G401 (cell line): ENCODE results near the gene SGTA. TPM values are rescaled to one million over a fixed set of nuclear protein-coding genes. Genes with fewer than 3 reads are reported as not detected.

Experiments
- DNase-seq: peaks from one replicate; pipeline ENCODE4 v3.0.0-alpha.2; 2015; ENCODE audit warnings: low spot score
- in situ Hi-C: cut with HindIII; loops from 2 replicates; pipeline ENCODE4 v1.10.0; 2016; ENCODE audit warnings: low sequenced_read_pairs, mixed read lengths
- total RNA-seq: library from RNA; depleted of rRNA; stranded (reverse); fragments of >200 nt; shearing (Covaris generic); gene quantifications from 2 replicates; pipeline ENCODE4 v1.2.3, GENCODE V29; 2014

SGTA gene
- total RNA-seq, 1 experiment from 2014 or later, result 143 TPM

DNA sequence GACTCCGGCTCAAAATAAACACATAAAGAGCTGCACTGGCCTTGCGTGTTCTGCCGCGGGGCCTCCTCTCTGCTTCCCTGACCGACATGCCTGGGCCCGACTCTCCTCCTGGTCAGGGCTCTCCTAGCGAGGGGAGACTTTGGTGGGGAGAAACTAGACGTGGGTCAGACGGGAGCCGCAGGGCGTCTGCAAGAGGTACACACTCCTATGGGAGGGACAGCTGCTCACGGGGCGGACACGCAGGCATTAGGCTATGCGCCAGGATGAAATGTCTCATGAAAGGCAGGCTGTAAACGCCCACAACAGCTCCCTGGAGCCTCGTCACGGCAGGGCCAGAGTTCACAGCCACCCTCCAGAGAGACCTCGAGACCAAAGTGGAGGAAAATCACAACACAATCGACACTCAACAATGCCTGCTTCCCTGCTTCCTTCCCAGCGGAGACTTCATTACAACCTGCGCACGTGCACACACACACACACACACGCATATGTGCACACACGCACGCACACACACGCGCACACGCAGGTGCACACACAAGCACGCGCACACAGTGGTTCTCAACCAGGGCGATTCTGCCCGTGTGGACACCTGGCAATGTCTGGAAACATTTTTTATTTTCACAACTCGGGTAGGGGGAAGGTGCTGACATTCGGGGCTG lies 49.0 kb downstream of the SGTA start:
- DNase-seq, result peak; percentile 14
- in situ Hi-C loops, result no loop called here

DNA sequence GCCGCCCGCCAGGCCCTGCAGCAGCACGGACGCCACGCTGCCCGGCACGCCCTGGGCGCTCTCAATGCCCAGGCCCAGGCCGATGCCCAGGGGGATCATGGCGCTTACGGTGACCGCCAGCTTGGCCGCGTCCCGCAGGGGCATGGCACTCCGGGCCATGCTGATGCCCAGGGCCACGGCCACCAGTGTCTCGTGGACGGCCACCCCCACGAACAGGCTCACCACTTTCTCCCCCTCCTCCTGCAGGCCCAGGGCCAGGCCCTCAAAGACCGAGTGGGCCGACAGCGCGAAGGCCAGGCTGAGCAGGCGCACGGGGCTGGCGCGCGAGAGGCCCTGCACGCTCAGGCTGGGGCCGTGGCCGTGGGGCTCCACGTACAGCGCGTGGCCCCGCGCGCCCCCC lies 50.2 kb downstream of the SGTA start:
- DNase-seq, result no peak
- in situ Hi-C loops, result no loop called here

DNA sequence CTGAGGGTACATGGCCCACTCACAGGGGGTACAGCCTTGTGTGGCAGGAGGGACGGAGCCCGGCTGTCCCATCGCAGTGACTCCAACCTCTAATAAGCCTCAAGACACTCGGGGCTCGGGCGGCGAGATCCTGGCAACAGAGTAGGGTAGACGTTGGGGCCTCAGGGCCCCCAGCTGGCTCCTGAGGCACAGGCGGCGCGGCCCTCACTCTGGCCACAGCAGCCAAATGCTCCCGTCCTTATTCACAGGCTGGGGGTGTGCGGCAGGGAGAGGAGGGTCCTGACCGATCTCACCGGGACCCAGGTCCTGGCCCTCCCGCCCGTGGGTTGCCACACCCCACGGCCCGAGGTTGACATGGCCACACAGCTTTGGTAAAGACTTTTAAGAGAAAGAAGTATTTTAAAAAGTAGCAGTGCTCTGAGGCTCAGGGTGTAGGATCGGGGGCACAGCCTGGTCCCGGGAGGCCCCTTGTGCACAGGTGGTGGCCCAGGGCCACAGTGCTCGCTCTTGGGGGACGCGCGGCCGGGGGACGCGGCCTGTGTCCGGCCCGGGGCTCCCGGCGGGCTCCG lies 50.8 kb downstream of the SGTA start:
- in situ Hi-C loops, result no loop called here
- DNase-seq, result no peak

DNA sequence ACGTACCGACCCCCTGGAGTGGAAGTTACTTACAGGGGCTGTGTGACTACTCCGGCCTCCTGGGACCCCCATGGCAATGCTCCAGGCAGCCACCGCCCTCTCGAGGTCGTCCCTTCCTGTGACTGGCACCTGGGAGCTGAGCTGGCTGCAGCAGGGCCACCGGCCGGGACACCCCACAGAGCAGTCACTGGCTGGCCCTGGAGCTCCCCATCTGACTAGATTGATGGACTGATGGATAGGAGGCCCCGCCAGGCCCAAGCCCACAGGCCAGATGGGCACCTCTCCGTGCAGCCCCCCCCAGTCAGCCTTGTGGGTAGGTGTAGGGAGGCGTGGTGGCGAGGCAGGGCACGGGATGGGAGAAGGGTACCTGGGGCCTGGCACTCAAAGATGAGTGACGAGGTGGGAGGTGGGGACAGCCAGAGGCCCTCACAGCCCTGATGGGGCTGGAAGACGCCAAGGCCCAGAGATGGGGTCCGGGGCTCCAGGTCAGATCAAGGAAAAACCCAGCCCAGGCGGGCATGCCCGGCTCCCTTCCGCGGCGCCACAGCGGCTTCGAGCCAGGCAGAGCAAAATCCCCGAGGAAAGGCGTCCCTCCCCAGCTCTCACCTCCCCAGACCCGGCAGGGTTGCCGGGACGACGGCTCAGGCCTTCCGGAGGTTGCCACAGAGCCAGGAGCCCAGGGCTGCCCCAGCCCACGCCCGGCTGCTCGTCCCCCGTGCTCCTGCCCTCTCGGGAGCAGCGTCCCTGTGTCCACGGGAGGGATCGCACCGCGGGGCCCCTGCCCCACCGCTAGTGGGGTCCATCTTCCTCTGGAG lies 51.7 kb downstream of the SGTA start:
- DNase-seq, result no peak
- in situ Hi-C loops, result no loop called here

DNA sequence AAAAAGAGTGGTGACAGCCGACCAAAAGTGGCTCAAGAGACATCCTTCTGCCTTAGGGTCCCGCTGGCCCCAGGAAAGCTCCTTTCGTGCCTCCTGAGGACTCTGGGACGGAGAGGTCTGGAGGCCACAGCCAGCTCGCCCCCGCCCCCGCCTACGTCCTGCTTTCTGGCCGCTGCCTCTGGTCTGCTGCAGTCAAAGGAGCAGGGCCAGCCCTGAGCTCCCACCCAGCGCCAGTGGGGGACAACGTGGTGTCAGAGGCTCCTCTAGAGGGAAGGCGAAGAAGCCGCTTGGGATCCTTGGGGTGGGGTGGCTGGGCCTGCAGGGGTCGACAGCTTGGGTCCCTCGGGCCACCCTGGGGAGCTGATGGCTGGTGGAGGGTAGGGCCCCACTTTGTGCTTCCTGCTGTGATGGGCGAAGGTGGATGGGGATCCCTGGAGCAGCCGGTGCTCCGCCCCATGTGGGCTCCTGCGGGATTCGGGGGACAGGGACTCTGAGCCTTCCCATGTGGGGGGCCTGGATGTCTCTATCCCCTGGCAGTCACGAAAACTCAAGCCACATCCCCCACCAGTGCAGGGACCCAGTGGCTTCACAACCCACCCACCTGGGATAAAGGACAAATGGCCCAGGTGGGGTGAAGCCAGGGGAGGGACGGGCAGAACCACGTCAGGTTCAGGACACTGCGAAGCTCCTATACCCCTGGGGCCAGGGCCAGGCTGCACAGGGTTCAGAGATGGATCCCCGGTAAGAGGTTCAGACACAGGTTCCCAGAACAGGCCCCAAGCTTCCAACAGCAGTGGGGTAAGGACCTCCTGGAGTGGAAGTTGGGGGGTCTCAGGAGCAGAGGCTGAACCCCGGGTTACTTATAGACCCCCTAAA lies 52.9 kb downstream of the SGTA start:
- in situ Hi-C loops, result no loop called here

DNA sequence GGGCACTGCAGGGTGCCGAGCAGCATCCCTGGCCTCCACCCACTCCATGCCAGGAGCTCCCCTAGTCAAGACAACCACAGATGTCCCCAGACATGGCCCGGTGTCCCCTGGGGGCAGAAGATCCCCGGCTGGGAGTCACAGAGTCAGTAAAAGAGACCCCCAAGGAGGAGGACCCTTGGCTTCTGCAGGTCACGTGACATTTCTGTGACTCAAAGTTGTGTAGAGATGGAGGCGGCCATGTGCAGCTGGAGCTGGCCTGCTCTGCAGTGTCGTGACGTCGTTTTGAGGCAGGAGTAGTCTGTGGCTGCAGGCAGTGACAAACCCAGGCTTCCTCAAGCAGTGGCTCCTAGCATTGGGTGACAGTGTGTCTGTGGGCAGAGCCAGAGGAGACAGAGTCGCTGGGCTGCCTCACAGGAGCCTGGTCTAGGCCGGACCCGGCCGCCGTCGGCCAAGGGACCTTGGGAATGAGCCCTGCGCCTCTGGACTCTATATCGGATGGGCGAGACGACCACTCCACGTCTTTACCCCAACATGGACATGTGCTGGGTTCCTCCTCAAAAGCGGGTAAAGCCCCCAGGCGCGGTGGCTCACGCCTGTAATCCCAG lies 54.2 kb downstream of the SGTA start:
- no peak for DNase-seq
- in situ Hi-C loops, result no loop called here

More for the DNA sequence above, 52.9 kb downstream of the SGTA start:
- no peak for DNase-seq

DNA sequence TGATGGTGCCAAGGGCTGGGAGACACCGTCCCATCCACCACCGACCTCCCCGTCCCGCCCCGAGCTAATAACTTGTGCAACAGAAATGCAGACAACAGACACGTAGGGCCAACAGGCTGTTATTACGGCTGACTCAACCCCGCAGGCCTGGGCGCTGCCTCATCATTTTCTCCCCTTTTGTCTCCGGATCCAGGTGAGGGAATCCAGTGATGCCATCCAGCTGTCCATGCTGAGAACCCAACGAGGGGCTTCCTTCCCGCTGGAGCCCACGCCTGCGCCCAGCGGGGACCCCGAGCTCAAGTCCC lies 55.5 kb downstream of the SGTA start:
- in situ Hi-C loops, result no loop called here
- DNase-seq, result no peak

DNA sequence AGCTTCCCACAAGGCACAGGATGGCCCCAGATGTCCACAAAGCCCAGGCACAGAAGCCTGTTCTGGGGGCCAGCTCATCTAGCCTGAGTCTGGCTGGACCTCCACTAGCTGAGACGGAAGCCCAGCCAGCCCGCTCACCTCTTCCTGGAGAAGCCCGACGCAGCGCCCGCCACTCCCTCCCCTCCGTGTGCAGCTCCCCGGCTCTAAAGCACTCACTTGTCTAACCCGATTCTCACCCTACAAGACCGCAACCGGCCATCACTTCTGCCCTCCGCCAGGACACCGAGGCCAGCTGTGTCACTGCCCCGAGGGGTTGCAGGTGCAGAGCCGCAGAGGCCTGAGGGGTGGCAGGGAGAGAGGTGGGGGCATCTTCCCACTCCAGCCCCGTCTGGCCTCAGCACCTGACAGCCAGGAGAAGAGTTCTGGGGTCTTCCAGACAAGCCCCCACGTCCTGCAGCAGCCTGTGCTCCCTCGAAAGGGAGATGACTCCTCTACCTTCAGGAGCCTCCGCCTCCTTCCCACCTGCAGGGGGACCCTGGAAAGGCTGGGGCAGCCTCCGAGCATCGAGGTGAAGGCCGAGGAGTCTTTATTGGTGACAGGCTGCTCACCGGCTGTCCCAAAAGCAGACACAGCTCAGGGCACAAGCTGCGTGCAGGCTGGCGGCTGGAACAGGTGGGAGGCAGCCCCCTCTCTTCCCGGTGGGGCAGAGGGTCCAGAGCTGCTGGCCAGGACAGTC lies 56.0 kb downstream of the SGTA start:
- no peak for DNase-seq
- in situ Hi-C loops, result no loop called here

DNA sequence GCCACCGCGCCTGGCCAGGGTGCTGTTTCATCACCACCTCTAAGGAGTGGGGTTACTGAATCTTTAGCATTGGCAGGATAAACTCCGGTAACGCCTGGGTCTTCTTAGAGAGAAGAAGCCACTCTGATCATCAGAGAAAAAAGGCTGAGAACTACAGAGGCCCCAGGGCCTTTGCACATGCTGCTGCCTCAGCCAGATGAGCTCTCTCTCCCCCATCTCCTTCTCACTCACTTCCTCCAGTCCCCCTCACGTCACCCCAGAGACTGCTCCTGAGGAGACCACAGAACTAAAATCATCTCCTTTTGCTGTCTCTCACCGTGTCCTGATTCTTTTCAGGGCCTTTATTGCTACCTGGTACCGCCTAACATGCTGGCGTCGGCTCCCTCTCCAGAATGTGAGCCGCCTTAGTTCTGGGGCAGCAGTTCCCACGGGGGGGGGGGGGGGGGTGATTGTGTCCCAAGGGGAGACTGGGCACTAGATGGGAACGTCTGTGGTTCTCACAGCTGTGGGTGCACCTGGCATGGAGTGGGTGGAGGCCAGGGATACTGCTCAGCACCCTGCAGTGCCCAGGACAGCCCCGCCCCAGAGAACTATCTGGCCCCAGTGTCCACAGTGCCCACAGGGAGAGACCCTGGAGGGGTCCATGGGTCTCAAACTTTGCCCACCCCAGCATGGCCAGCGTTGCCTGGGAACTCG lies 56.8 kb downstream of the SGTA start:
- in situ Hi-C loops, result no loop called here
- DNase-seq, result no peak

DNA sequence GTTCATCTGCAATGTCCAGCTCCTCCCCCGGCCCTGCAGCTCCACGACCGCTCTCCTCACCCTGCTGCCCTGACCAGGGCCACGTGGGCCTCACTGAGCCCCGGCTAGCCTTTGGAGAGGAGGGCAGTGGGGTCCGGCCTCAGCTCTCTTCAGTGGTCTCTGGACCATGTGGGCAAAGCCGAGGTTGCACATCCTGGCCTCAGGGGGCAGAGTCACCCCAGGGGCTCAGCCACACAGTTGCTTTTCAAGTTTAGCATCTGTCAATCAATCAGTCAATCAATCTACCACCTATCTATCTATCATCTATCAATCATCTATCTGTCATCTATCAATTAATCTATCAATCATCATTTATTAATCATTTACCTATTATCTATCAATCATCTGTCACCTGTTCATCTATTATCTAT lies 58.9 kb downstream of the SGTA start:
- DNase-seq, result no peak

DNA sequence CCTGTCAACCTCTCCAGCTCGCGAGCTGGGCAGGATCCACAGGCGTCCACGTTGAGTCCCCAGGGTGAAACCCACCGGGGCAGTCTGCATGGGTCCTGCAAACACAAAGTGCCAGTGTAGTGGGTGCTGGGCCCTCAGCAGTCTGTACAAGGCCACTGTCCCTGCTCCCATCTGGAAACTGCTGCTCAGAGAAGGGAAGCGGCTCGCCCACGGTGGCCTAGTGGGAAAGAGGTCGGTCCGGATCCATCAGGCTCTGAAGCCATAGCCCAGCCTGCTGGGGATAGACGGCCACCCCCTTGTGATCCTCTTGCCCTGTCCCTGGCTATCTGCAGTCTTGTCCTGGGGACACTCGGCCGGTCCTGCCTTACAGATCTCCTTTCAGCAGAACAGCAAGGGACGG lies 59.3 kb downstream of the SGTA start:
- no peak for DNase-seq
- in situ Hi-C loops, result no loop called here

More for the DNA sequence above, 58.9 kb downstream of the SGTA start:
- in situ Hi-C loops, result no loop called here

DNA sequence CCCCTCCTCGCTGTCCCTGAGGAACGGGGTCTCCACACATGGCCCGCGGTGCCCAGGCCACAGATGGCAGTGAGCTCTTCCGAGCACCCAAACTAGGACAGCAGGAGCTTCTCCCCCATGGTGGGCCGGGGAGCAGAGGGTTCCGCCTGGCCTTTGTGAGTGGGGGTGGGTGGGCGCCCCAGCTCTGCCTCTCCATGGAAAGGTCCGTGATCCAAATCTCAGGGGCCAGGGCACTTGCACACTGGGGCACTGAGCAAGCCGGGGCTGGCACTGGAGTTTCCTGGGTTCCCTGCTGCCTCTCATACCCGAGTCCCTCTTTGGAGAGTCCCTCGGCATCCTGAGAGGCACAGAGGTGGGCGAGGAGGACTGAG lies 59.7 kb downstream of the SGTA start:
- in situ Hi-C loops, result no loop called here
- DNase-seq, result no peak

DNA sequence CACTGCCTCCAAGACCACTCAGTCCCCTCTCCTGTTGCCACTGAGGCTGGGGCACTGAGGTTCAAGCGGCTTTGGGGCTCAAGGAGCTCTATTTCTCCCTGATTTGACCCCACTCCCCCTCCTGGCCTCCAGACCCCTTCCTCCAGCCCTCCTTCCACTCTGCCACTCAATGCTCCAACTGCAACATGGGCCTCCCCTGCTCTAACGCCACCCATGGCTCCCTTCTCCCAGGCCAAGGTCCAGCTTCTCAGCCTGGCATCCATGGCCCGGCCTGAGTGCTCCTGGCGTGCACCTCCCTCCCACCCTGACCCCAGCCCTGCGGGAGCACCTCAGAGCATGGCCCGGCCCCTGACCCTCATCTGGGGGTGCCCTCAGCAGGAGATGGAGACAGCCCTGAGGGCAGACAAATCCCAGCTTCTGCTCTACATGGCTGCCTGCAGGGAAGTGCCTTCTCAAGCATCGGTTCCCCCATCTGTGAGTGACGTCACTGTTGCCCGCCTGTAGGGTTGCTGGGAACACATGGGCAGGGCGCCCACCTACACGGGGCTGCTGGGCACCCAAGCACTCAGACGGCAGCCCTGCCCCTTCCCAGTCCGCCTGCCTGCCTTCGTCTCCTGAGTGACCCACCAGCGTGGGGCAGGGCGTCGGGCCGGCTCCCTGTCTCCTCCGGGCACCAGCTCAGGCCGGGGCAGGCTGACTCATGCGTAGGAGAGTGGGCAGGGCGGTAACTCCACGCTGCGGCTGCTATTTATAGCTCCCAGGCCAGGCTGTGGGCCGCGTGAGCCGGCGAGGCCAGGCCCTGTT lies 60.3 kb downstream of the SGTA start:
- DNase-seq, result peak; percentile 82
- in situ Hi-C loops, result no loop called here

DNA sequence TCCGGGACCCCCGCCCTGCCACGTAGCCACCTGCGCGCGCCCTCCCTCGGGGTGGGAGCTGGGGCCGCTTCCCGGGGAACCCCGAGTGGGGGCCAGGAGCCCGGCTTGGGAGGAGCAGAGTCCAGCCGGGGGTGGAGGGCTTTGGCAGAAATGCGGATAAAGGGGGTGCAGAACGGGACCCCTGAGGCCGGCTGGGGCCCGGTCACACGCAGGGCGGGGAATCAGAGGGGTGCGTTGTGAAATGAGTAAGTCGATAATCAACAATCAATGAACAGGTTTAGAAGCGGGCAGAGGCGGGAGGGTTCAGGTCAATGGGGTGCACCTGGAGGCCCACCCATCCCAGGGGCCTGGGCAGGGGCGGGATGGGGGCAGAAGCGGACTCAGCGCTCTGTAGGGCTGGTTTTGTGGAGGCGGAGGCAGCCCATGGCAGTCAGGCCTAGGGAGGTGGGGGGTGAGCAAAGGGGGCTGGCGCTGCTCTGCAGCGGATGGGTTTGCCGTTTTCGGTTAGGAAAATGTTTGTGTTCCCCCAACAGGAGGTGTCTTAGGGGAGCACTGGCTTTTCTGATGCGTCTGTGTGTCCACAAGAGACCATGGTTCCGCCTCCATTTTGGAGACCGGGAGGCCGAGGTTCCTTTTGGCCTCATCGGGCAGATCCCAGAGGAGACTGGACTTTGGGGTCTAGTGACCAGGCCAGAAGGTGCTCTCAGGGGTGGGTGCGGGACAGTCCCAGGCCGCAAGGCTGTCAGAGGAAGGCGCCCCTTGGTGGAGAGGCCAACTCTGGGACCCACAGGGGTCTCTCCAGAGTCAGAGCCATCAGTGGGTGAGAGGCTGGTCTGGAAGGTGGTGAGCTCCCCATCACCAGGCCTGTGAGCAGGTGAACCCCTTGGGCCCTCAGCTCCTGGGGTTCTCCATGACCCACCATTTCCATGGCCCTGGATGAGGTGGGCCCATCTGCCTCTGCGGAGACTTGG lies 61.2 kb downstream of the SGTA start:
- DNase-seq, result no peak
- in situ Hi-C loops, result no loop called here

DNA sequence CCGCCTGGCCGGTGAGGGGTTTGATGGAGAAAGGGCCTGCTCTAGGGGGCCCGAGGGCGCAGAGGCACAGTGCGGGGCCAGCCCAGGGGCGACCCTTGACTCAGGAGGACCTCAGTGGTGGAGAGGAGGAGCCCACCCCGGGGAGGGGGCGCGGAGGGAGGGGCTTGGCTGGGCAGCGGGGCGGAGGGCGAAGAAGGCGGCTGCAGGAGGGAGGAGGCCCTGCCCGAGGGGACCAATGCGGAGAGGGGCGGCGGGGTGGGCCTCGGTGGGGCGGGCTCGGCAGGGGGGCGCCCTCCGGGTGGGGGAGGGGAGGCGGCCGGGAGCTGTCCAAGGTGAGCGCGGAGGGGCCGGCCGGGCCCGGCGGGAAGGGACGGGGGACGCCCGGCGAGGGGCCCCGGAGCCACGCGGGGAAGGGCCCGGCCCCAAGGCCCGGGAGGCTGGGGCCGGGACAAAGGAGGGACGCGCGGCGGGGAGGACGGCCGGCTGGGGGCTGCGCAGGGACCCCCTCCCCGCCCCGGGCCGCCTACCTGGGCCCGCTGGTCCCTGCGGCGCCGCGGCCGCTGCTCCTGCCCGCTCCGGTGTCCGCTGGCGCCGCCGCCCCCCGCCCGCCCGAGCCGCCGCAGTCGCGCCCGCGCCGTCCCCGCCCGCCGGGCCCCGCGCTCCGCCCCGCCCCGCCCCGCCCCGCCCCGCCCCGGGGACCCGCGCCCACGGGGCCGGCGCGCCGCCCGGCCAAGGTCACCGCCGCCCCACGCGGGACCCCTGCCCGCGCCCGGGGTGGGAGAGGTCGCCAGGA lies 62.1 kb downstream of the SGTA start, which contains the start of gene DIRAS1:
TSS of gene DIRAS1 (minus strand) at position 596 of the 793 bp plus-strand sequence. CDS start 3,566 bp downstream, outside the sequence.
- in situ Hi-C loops, result no loop called here
- DNase-seq, result no peak
